DMS114 treated with DMSO at 0.1 percent for 48 hours (cell line): ENCODE measurements around the gene RAC2.

Experiments
- DNase-seq: peaks from one replicate; lab custom pipeline; 2025; ENCODE audit not compliant: unreplicated experiment; lab: John Stamatoyannopoulos, UW

The RAC2 gene

DNA sequence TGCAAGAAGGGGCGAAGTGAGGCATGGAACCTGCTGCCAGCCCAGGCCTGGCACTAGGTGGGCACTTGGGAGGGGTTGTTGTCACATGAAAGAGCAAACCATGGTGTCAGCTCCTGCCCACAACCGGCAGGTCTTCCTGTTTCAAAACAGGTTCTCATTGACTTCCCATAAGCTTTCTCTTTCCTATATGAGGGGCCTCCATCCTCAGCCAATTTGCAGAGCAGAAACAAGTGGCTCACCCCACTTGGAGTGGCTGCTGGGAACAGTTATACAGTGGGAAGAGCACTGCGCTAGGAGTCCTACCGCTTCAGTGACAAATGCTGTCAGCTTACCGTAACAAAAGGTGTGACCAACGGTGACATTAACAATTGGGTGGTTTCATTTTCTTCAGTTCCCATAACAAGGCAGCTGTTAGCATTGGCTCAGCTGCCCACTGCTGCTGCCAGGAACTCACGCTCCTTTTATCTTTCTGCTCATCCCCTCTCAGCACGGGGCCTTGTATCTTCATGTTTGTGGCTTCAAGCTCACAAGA is 21.6 kb downstream of the RAC2 start:
- DNase-seq, result no peak

DNA sequence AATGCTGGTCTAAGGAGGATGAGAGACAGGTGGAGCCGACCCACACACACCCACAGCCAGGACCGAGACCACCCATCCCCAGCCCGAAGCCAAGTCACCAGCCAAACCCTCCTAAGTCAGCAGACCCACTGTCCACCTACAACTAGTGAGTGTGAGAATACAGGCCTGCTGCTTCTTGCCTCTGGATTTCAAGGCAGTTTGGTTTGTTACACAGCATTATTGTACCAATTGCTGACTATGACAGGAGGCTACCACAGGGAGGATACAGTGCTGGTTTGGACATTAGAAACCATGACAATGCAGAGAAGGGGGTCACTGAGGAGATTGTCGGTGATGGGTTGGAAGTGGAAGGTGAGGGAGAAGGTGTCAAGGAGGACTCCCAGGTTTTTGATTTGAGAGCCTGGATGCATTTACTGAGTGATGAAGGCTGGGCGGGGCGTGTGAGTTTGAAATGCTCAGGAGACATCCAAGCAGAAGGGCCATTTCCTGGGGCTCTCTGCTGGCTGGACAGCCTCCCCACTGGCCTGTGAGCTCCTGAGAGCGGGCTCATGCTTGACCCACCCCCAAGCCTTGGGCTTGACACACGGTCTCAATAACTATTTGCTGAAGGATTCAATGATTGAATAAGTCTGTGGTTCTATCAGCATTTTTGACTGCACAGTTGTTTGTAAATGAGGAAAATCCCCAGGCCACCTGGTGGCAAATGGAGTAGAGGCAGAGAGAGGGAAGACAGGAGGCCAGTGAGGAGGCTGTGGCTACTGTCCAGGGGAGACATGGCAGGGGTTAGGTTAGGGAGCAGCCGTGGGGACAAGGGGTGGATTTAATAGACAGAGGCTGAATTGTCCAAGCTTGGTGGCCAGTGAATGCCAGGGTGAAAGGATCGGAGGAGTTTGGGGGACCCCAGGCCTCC is 22.4 kb downstream of the RAC2 start:
- DNase-seq, result no peak

- DNase-seq, result no peak
Measured at GRCh38 chr22:37220543-37220981, 23.5 kb downstream of the RAC2 start.

GRCh38 chr22:37219533-37219932 is 24.5 kb downstream of the RAC2 start:
- no peak for DNase-seq

DNA sequence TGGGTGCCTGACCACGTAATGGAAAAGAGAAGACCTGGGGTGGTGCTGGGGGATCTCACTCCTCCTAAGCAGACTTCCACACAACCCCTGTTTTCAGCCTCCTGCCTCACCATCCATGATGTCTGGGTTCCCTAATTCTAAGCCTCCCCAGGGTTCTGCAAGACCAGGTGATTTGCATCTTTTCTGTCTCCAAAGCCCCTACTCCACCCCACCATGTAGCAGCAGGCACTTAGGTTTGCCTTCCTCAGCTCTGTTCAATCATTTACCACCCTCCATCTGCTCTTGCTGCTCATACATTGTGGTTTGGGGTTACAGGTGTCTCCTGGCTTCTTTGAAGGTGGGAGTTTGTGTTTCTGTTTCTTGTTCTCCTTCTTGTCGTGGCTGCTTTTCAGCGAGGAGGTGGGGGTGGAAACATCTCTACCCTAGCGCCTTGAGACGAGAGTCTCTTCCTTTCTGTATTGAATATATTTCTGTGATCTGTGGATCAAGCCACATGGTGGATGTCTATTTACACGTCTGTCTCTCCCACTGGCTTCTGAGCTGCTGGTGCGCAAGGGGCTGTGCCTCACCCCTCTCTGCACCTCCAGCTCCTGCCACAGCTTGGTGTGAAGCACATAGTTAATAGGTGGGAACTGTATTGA is 25.2 kb downstream of the RAC2 start:
- no peak for DNase-seq

DNA sequence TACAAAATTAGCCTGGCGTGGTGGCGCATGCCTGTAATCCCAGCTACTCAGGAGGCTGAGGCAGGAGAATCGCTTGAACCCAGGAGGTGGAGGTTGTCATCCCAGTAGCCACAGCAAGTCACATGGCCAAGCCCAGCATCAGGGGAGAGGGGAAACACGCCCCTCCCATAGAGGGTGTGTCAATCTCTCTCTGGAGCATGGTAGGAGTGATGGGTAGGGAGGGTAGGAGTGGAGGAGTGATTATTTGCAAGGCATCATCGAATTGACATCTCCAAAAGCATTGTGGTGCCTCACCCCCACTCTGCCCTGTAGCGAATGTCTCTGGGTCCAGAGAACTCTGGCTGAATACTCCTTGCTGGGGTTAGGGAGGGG is 25.7 kb downstream of the RAC2 start:
- DNase-seq, result no peak

DNA sequence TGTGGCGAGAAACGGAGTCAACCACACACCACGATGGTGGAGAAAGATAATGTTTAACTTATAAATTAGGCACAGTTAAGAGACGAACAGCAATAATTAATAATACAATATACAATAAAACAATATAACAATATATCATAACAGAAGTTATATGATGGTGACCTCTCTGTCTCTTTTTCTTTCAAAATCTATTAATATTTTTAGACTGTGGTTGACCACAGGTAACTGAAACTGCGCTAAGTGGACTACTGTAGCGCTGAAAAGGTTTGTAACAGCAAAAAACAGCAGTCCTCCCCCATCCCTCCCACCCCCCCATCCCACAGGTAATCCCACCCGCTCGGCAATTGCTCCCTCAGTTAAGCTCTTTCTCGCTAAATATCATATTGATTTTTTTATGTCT is 28.2 kb downstream of the RAC2 start:
- DNase-seq, result no peak

DNA sequence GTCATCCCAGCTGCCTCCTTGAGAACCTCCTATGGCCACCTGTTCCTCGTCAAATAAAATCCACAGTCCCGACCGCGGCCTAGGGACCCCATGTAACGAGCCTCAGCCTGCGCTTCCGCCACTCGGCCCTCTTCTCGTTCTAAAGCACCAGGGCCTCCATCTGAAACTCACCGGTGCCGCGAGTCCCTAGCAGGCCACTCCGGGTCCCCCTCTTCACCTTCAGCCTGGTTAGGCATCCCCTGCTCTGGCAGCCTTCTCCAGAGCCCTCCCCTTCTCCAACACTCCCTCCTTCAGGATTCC is 29.4 kb downstream of the RAC2 start:
- DNase-seq, result no peak

- DNase-seq, result no peak
Measured at GRCh38 chr22:37213941-37214730, 29.9 kb downstream of the RAC2 start.

- DNase-seq, result no peak
Measured at GRCh38 chr22:37213218-37213855, 30.7 kb downstream of the RAC2 start.

GRCh38 chr22:37212174-37212906 is 31.7 kb downstream of the RAC2 start, which contains the start of gene SSTR3:
Gene SSTR3, minus strand, starts transcription at chr22:37212477. Its CDS starts 4,674 bp downstream, at chr22:37207803.
- no peak for DNase-seq

- no peak for DNase-seq
Measured at GRCh38 chr22:37211866-37212173, 32.2 kb downstream of the RAC2 start.

GRCh38 chr22:37211075-37211865 is 32.8 kb downstream of the RAC2 start:
- DNase-seq, result no peak

- no peak for DNase-seq
Measured at GRCh38 chr22:37210041-37210803, 33.8 kb downstream of the RAC2 start.

GRCh38 chr22:37209140-37209845 is 34.8 kb downstream of the RAC2 start:
- DNase-seq, result no peak

DNA sequence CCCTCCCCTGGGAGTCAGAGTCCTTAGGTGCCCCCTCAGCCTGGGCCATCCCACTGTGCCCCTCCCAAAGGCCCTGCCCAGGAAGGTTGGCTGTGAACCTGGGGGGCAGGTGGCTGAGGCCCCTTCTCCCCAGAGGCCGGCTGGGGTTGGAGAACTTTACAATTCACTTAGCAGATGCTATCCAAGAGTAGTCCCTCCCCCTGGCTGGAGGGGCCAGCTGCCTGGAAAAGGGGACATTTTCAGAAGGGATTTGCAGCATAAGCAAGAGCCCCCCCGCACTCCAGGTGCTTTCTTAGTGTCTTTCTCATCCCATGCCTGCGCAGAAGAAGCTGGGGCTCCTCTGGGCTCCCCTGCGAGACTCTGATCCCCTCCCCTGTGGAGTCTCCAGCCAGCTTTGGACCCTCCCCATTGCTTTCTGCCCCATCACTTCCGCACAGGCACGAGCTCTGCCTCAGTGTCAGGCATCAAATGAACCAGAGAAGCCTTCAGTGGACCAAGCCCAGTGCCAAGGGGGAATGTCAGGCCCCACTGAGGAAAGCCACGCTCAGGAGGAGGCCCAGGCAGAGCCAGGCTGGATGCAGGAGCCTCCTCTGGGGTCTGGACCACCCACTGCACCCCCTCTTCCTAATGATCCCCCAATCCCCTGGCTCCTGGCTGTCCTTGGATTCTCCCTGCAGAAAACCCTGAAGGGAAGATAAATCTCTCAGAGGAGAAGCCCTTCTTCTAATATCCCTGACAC is 35.5 kb downstream of the RAC2 start:
- no peak for DNase-seq

- no peak for DNase-seq
Measured at GRCh38 chr22:37207981-37208380, 36.1 kb downstream of the RAC2 start.
